ENCODE data around the gene ESRRB. TPM values are rescaled to one million over a fixed set of nuclear protein-coding genes. Genes with fewer than 3 reads are reported as not detected.

The ESRRB gene
- total RNA-seq, 3 donors from 2014 or later = 0.16 to 0.44 TPM; not detected in 1

DNA sequence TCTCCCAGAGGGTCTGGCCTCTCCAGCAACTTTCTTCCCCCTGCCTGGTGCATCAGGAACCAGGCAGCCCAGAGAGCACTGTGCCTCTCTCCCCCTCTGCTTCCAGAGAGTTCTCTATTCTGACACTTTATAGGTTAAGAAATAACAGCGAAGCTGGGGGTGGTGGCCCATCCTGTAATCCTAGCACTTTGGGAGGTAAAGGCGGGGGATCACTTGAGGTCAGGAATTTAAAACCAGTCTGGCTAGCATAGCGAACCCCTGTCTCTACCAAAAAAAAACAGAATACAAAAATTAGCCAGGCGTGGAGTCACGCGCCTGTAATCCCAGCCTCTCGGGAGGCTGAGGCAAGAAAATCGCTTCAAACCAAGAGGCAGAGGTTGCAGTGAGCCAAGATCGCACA lies 58.3 kb downstream of the ESRRB start:
- intact Hi-C loops (cut with DNase I; ENCODE audit: low total_unique reads) = no loop called here
- no peaks in the 10 kb centered on the region for H3K4me1 ChIP-seq
- H3K27me3 ChIP-seq = no peaks in the 10 kb centered on the region
- no peaks in the 10 kb centered on the region for H3K36me3 ChIP-seq
- no peak overlapping the region for H3K4me3 ChIP-seq
- H3K27ac ChIP-seq = no peak overlapping the region
- TF ChIP-seq POLR2A (IDR thresholded peaks at IDR 0.05) (no peak), CTCF (IDR thresholded peaks at IDR 0.05) (no peak), POLR2AphosphoS5 (IDR thresholded peaks at IDR 0.05) (no peak)
- H3K9me3 ChIP-seq = no peaks in the 10 kb centered on the region
- no peak for DNase-seq (ENCODE audit: low spot score in 2 of 2)

DNA sequence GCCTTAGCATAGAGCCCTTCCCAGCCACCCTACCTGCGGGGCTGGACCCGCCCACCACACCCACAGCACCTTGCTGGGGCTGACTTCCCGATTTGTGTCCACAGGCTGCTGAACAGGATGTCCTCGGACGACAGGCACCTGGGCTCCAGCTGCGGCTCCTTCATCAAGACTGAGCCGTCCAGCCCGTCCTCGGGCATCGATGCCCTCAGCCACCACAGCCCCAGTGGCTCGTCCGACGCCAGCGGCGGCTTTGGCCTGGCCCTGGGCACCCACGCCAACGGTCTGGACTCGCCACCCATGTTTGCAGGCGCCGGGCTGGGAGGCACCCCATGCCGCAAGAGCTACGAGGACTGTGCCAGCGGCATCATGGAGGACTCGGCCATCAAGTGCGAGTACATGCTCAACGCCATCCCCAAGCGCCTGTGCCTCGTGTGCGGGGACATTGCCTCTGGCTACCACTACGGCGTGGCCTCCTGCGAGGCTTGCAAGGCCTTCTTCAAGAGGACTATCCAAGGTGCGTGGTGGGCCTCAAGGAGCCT lies 63.4 kb downstream of the ESRRB start:
- no peaks in the 10 kb centered on the region for H3K4me1 ChIP-seq
- TF ChIP-seq POLR2A (IDR thresholded peaks at IDR 0.05) (no peak), CTCF (IDR thresholded peaks at IDR 0.05) (no peak), POLR2AphosphoS5 (IDR thresholded peaks at IDR 0.05) (no peak)
- intact Hi-C loops (cut with DNase I; ENCODE audit: low total_unique reads) = no loop called here
- no peaks in the 10 kb centered on the region for H3K36me3 ChIP-seq
- H3K4me3 ChIP-seq = no peak overlapping the region
- DNase-seq (ENCODE audit: low spot score in 2 of 2) = no peak
- H3K27ac ChIP-seq = no peak overlapping the region
- H3K9me3 ChIP-seq = no peaks in the 10 kb centered on the region
- no peaks in the 10 kb centered on the region for H3K27me3 ChIP-seq

- H3K4me3 ChIP-seq = no peak overlapping the region
- no peaks in the 10 kb centered on the region for H3K27me3 ChIP-seq
- H3K27ac ChIP-seq = no peak overlapping the region
- no peaks in the 10 kb centered on the region for H3K36me3 ChIP-seq
- no peak for TF ChIP-seq CTCF (IDR thresholded peaks at IDR 0.05)
- TF ChIP-seq POLR2AphosphoS5 (IDR thresholded peaks at IDR 0.05) = no peak
- TF ChIP-seq POLR2A (IDR thresholded peaks at IDR 0.05) = no peak
- no peaks in the 10 kb centered on the region for H3K9me3 ChIP-seq
- intact Hi-C loops (cut with DNase I; ENCODE audit: low total_unique reads) = no loop called here
- H3K4me1 ChIP-seq = no peaks in the 10 kb centered on the region
- DNase-seq (ENCODE audit: low spot score in 2 of 2) = no peak
Measured at GRCh38 chr14:76446486-76446885, 70.5 kb downstream of the ESRRB start.

GRCh38 chr14:76446921-76447320 lies 71.0 kb downstream of the ESRRB start:
- no peak for DNase-seq (ENCODE audit: low spot score in 2 of 2)
- Histone ChIP-seq H3K27me3 (no peaks in the 10 kb centered on the region), H3K36me3 (no peaks in the 10 kb centered on the region), H3K4me3 (no peak overlapping the region), H3K9me3 (no peaks in the 10 kb centered on the region), H3K27ac (no peak overlapping the region), H3K4me1 (no peaks in the 10 kb centered on the region)
- intact Hi-C loops (cut with DNase I; ENCODE audit: low total_unique reads) = no loop called here
- TF ChIP-seq POLR2A (IDR thresholded peaks at IDR 0.05) = no peak
- TF ChIP-seq CTCF (IDR thresholded peaks at IDR 0.05) = no peak
- no peak for TF ChIP-seq POLR2AphosphoS5 (IDR thresholded peaks at IDR 0.05)

GRCh38 chr14:76450476-76450875 lies 74.5 kb downstream of the ESRRB start:
- intact Hi-C loops (cut with DNase I; ENCODE audit: low total_unique reads) = no loop called here
- Histone ChIP-seq H3K36me3 (no peaks in the 10 kb centered on the region), H3K27me3 (no peaks in the 10 kb centered on the region), H3K9me3 (no peaks in the 10 kb centered on the region), H3K4me3 (no peak overlapping the region), H3K27ac (no peak overlapping the region), H3K4me1 (no peaks in the 10 kb centered on the region)
- DNase-seq (ENCODE audit: low spot score in 2 of 2) = no peak
- TF ChIP-seq POLR2AphosphoS5 (IDR thresholded peaks at IDR 0.05) = no peak

DNA sequence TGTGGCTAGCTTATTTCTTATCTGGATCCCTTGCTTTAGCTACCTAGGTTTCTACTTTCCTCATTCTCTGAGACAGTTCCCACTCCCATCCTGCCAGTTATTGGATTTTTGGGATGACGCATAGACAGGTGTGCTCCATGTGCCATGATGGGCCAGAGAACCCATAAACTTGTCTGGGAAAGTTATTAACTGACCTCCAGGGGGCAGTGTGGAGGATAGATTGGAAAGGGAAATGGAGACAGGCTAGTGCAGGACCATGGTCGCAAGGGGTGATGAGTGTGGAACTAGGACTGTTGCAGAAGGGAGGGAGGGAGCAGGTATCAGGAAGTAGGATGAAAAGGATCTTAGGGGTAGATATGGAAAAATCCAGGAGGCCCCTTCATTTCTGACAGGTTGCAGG lies 80.3 kb downstream of the ESRRB start:
- no peak overlapping the region for H3K27ac ChIP-seq
- H3K4me1 ChIP-seq = no peaks in the 10 kb centered on the region
- no peak for DNase-seq (ENCODE audit: low spot score in 2 of 2)
- no peaks in the 10 kb centered on the region for H3K27me3 ChIP-seq
- H3K4me3 ChIP-seq = no peak overlapping the region
- intact Hi-C loops (cut with DNase I; ENCODE audit: low total_unique reads) = no loop called here
- no peaks in the 10 kb centered on the region for H3K9me3 ChIP-seq
- no peaks in the 10 kb centered on the region for H3K36me3 ChIP-seq
- TF ChIP-seq CTCF (IDR thresholded peaks at IDR 0.05) (no peak), POLR2A (IDR thresholded peaks at IDR 0.05) (no peak), POLR2AphosphoS5 (IDR thresholded peaks at IDR 0.05) (no peak)

Data from breast epithelium (tissue), 4 donors.